HG03159 (cell line): ENCODE measurements around the gene SORCS2.

Experiments
- ATAC-seq: cut with Tn5 transposase; IDR thresholded peaks from one replicate; pipeline ENCODE4 v1.9.1; 2021; ENCODE audit warnings: mild to moderate bottlenecking, moderate library complexity; ENCODE audit not compliant: unreplicated experiment

Gene SORCS2

DNA sequence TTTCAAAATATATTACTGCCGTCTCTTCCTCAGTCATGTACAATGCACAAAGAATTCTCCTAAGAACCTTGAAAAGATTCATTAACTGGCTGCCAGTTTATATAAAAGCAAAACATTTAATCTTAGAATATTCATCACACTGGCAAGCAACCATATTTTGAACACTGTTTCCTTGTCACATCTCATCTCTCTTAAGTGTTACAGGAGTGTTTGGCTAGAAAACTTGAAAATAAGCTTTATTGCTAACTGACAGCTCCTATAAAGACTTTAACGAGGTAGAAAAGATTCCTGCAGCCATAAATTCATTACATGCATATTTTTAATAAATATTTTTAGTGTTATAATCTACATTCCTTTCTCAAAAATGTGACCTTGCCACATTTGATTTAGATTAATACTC lies 597.7 kb downstream of the SORCS2 start:
- no peak for ATAC-seq

DNA sequence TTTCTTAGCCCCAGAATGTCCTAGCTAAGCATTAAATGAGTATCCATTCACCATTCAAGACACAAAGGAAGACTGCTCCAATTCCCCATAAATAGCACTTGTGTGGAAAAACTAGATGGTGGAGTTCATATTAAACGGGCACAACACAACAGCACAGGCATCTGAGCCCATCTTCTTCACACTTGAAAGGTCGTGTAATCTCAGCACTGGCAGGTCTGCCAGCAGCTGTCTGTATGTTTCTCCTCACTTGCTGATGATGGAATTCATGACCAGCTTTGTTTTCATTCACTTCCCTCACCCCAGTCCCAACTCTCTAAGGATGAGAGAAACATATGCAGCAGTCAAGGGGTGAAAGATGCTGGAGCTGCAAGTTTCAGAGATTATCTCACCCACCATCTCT lies 598.7 kb downstream of the SORCS2 start:
- no peak for ATAC-seq
